ENCODE data around the gene NT5DC3. TPM values are rescaled to one million over a fixed set of nuclear protein-coding genes. Genes with fewer than 3 reads are reported as not detected.

Gene NT5DC3
- total and polyA plus RNA-seq, 5 donors, result 0.93 to 3.6 (median 2.0) TPM

- H3K9me3 ChIP-seq (ENCODE audit: control insufficient read depth, low read length), result no peaks in the 10 kb centered on the region
- WGBS, result 52% methylated on average over 4 of the region's 4 CpGs
- H3K4me3 ChIP-seq (ENCODE audit: low read length), result no peak overlapping the region
- intact Hi-C loops (cut with DNase I), result no loop called here
- H3K27me3 ChIP-seq (ENCODE audit: control insufficient read depth, insufficient read depth), result no peaks in the 10 kb centered on the region
- no peaks in the 10 kb centered on the region for H3K4me1 ChIP-seq (ENCODE audit: control insufficient read depth, insufficient read depth, low read length)
- ATAC-seq (no peak), DNase-seq (no peak)
- H3K27ac ChIP-seq (ENCODE audit: low read length), result no peak overlapping the region
Measured at GRCh38 chr12:103794309-103795213, 46.5 kb downstream of the NT5DC3 start.

- DNase-seq, result no peak
- Histone ChIP-seq H3K4me3 (ENCODE audit: low read length) (no peak overlapping the region), H3K9me3 (ENCODE audit: control insufficient read depth, low read length) (no peaks in the 10 kb centered on the region), H3K27me3 (ENCODE audit: control insufficient read depth, insufficient read depth) (no peaks in the 10 kb centered on the region), H3K27ac (ENCODE audit: low read length) (no peak overlapping the region), H3K4me1 (ENCODE audit: control insufficient read depth, insufficient read depth, low read length) (no peaks in the 10 kb centered on the region)
- no peak for ATAC-seq
- intact Hi-C loops (cut with DNase I), result no loop called here
- WGBS, result 76% methylated on average over 9 of the region's 9 CpGs
Measured at GRCh38 chr12:103793512-103794045, 47.5 kb downstream of the NT5DC3 start.

- no peak for DNase-seq
- Histone ChIP-seq H3K9me3 (ENCODE audit: control insufficient read depth, low read length) (no peaks in the 10 kb centered on the region), H3K27me3 (ENCODE audit: control insufficient read depth, insufficient read depth) (no peaks in the 10 kb centered on the region), H3K27ac (ENCODE audit: low read length) (no peak overlapping the region), H3K4me1 (ENCODE audit: control insufficient read depth, insufficient read depth, low read length) (no peaks in the 10 kb centered on the region), H3K4me3 (ENCODE audit: low read length) (no peak overlapping the region)
- no peak for ATAC-seq
- 55% methylated on average over 3 of the region's 3 CpGs for WGBS
- intact Hi-C loops (cut with DNase I), result no loop called here
Measured at GRCh38 chr12:103793046-103793445, 48.0 kb downstream of the NT5DC3 start.

GRCh38 chr12:103791350-103791920 is 49.6 kb downstream of the NT5DC3 start:
- intact Hi-C loops (cut with DNase I), result no loop called here
- no peak for ATAC-seq
- Histone ChIP-seq H3K4me1 (ENCODE audit: control insufficient read depth, insufficient read depth, low read length) (no peaks in the 10 kb centered on the region), H3K27me3 (ENCODE audit: control insufficient read depth, insufficient read depth) (no peaks in the 10 kb centered on the region), H3K27ac (ENCODE audit: low read length) (no peak overlapping the region), H3K9me3 (ENCODE audit: control insufficient read depth, low read length) (no peaks in the 10 kb centered on the region), H3K4me3 (ENCODE audit: low read length) (no peak overlapping the region)
- 77% methylated on average over 10 of the region's 10 CpGs for WGBS
- no peak for DNase-seq

- H3K27me3 ChIP-seq (ENCODE audit: control insufficient read depth, insufficient read depth), result no peaks in the 10 kb centered on the region
- no peaks in the 10 kb centered on the region for H3K9me3 ChIP-seq (ENCODE audit: control insufficient read depth, low read length)
- intact Hi-C loops (cut with DNase I), result no loop called here
- DNase-seq, result no peak
- H3K4me3 ChIP-seq (ENCODE audit: low read length), result no peak overlapping the region
- ATAC-seq, result no peak
- H3K27ac ChIP-seq (ENCODE audit: low read length), result no peak overlapping the region
- H3K4me1 ChIP-seq (ENCODE audit: control insufficient read depth, insufficient read depth, low read length), result no peaks in the 10 kb centered on the region
Measured at GRCh38 chr12:103786201-103786600, 54.8 kb downstream of the NT5DC3 start.

GRCh38 chr12:103785243-103786031 is 55.6 kb downstream of the NT5DC3 start:
- DNase-seq (no peak), ATAC-seq (no peak)
- 62% methylated on average over 4 of the region's 4 CpGs for WGBS
- Histone ChIP-seq H3K4me3 (ENCODE audit: low read length) (no peak overlapping the region), H3K27me3 (ENCODE audit: control insufficient read depth, insufficient read depth) (no peaks in the 10 kb centered on the region), H3K9me3 (ENCODE audit: control insufficient read depth, low read length) (no peaks in the 10 kb centered on the region), H3K27ac (ENCODE audit: low read length) (no peak overlapping the region), H3K4me1 (ENCODE audit: control insufficient read depth, insufficient read depth, low read length) (no peaks in the 10 kb centered on the region)
- intact Hi-C loops (cut with DNase I), result no loop called here

- H3K4me1 ChIP-seq (ENCODE audit: control insufficient read depth, insufficient read depth, low read length), result no peaks in the 10 kb centered on the region
- no peak overlapping the region for H3K27ac ChIP-seq (ENCODE audit: low read length)
- intact Hi-C loops (cut with DNase I), result no loop called here
- ATAC-seq (peak in 1 of 2 donors; percentile 31), DNase-seq (no peak)
- no peaks in the 10 kb centered on the region for H3K27me3 ChIP-seq (ENCODE audit: control insufficient read depth, insufficient read depth)
- H3K4me3 ChIP-seq (ENCODE audit: low read length), result no peak overlapping the region
- no peaks in the 10 kb centered on the region for H3K9me3 ChIP-seq (ENCODE audit: control insufficient read depth, low read length)
- WGBS, result 77% methylated on average over 5 of the region's 5 CpGs
Measured at GRCh38 chr12:103783744-103784664, 57.0 kb downstream of the NT5DC3 start.

GRCh38 chr12:103782399-103782798 is 58.6 kb downstream of the NT5DC3 start:
- intact Hi-C loops (cut with DNase I), result no loop called here

GRCh38 chr12:103780992-103781391 is 60.0 kb downstream of the NT5DC3 start:
- DNase-seq (no peak), ATAC-seq (no peak)
- Histone ChIP-seq H3K9me3 (ENCODE audit: control insufficient read depth, low read length) (no peaks in the 10 kb centered on the region), H3K4me1 (ENCODE audit: control insufficient read depth, insufficient read depth, low read length) (no peaks in the 10 kb centered on the region), H3K27me3 (ENCODE audit: control insufficient read depth, insufficient read depth) (no peaks in the 10 kb centered on the region), H3K27ac (ENCODE audit: low read length) (no peak overlapping the region), H3K4me3 (ENCODE audit: low read length) (no peak overlapping the region)
- intact Hi-C loops (cut with DNase I), result no loop called here
- WGBS, result 96% methylated on average over 3 of the region's 3 CpGs

More at GRCh38 chr12:103782399-103782798, 58.6 kb downstream of the NT5DC3 start:
- Histone ChIP-seq H3K27me3 (ENCODE audit: control insufficient read depth, insufficient read depth) (no peaks in the 10 kb centered on the region), H3K9me3 (ENCODE audit: control insufficient read depth, low read length) (no peaks in the 10 kb centered on the region), H3K4me3 (ENCODE audit: low read length) (no peak overlapping the region), H3K27ac (ENCODE audit: low read length) (no peak overlapping the region), H3K4me1 (ENCODE audit: control insufficient read depth, insufficient read depth, low read length) (no peaks in the 10 kb centered on the region)
- ATAC-seq (no peak), DNase-seq (no peak)
- 99% methylated on average over 3 of the region's 3 CpGs for WGBS

GRCh38 chr12:103780093-103780440 is 61.0 kb downstream of the NT5DC3 start:
- no peak for ATAC-seq
- Histone ChIP-seq H3K4me1 (ENCODE audit: control insufficient read depth, insufficient read depth, low read length) (no peaks in the 10 kb centered on the region), H3K27ac (ENCODE audit: low read length) (no peak overlapping the region)

More at GRCh38 chr12:103780093-103780440, 61.0 kb downstream of the NT5DC3 start:
- H3K9me3 ChIP-seq (ENCODE audit: control insufficient read depth, low read length), result no peaks in the 10 kb centered on the region
- H3K4me3 ChIP-seq (ENCODE audit: low read length), result no peak overlapping the region
- 97% methylated on average over 4 of the region's 4 CpGs for WGBS
- no peak for DNase-seq
- intact Hi-C loops (cut with DNase I), result no loop called here
- H3K27me3 ChIP-seq (ENCODE audit: control insufficient read depth, insufficient read depth), result no peaks in the 10 kb centered on the region

Measured in right cardiac atrium (tissue), 5 donors.